IMR-90 (cell line): ENCODE data around the gene DLGAP4. TPM values are rescaled to one million over a fixed set of nuclear protein-coding genes. Genes with fewer than 3 reads are reported as not detected.

Experiments
- MAZ ChIP-seq: IDR thresholded peaks from 2 replicates; pipeline ENCODE4 v1.6.1; 2012; ENCODE audit warnings: low read depth, mild to moderate bottlenecking, low read length, improper control_type of control experiment, moderate library complexity, borderline replicate concordance
- RCOR1 ChIP-seq: IDR thresholded peaks from 2 replicates; pipeline ENCODE4 v1.6.1; 2012; ENCODE audit warnings: mild to moderate bottlenecking, low read length, improper control_type of control experiment; ENCODE audit not compliant: insufficient replicate concordance
- polyA plus RNA-seq, 3 experiments: library from polyadenylated mRNA; depleted of rRNA; stranded (reverse); fragments of >200 nt; gene quantifications; 2 replicates each; pipeline ENCODE4 v1.2.3, GENCODE V29; 2012; ENCODE audit warnings: low replicate concordance in 1 of 3
- total RNA-seq: library from RNA; depleted of rRNA; stranded (reverse); fragments of >200 nt; gene quantifications from 2 replicates; pipeline ENCODE4 v1.2.3, GENCODE V29; 2012

Gene DLGAP4
- total and polyA plus RNA-seq, 2 of the 4 experiments (the other 2 are of a cell fraction), result 32.3 to 73.2 TPM

GRCh38 chr20:36463212-36464061 lies 157.3 kb downstream of the DLGAP4 start (continued):
- TF ChIP-seq RCOR1 (no peak), MAZ (no peak)
